ENCODE data around the gene C1QTNF9B.

DNA sequence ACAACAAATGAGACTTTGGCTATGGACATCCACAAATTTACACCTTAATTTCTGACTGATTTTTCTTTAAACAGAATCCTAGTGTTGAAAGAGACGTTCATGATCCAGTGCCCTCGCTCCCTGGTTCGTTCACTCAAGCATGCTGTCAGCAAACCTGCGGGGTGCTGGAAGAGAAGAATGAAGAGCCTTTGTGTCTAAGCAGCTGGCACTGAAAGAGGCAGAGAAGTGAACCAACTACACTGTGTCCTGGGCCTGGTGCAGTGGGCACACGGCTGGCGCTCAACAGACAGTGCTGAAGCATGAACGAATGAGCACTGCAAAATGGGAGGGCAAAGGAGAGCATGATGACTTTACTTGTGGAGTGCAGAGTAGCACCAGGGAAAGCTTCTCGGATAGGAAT lies 54.9 kb downstream of the C1QTNF9B start:
- TF ChIP-seq POLR2A (IDR thresholded peaks at IDR 0.05): no peak
- TF ChIP-seq, protein P1, sequence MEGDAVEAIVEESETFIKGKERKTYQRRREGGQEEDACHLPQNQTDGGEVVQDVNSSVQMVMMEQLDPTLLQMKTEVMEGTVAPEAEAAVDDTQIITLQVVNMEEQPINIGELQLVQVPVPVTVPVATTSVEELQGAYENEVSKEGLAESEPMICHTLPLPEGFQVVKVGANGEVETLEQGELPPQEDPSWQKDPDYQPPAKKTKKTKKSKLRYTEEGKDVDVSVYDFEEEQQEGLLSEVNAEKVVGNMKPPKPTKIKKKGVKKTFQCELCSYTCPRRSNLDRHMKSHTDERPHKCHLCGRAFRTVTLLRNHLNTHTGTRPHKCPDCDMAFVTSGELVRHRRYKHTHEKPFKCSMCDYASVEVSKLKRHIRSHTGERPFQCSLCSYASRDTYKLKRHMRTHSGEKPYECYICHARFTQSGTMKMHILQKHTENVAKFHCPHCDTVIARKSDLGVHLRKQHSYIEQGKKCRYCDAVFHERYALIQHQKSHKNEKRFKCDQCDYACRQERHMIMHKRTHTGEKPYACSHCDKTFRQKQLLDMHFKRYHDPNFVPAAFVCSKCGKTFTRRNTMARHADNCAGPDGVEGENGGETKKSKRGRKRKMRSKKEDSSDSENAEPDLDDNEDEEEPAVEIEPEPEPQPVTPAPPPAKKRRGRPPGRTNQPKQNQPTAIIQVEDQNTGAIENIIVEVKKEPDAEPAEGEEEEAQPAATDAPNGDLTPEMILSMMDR (IDR thresholded peaks at IDR 0.05): no peak
- no peak for TF ChIP-seq POLR2AphosphoS5 (IDR thresholded peaks at IDR 0.05)
